Loucy (cell line): ENCODE data around the gene CDHR5.

Experiments
- EZH2phosphoT487 ChIP-seq: fragments of 200-600 bp; IDR thresholded peaks from 2 replicates; pipeline ENCODE4 v1.6.1; 2018; ENCODE audit warnings: antibody characterized with exemption, mild to moderate bottlenecking, moderate library complexity, borderline replicate concordance
- TF ChIP-seq, protein P1 (sequence below): fragments of 200-600 bp; sonication (generic); conservative IDR thresholded peaks from 2 replicates; pipeline ENCODE4 v1.5.1; 2014; ENCODE audit warnings: mild to moderate bottlenecking, antibody characterized with exemption, low read length

GRCh38 chr11:660681-661444, 36.1 kb upstream of the CDHR5 start:
- TF ChIP-seq, protein P1, sequence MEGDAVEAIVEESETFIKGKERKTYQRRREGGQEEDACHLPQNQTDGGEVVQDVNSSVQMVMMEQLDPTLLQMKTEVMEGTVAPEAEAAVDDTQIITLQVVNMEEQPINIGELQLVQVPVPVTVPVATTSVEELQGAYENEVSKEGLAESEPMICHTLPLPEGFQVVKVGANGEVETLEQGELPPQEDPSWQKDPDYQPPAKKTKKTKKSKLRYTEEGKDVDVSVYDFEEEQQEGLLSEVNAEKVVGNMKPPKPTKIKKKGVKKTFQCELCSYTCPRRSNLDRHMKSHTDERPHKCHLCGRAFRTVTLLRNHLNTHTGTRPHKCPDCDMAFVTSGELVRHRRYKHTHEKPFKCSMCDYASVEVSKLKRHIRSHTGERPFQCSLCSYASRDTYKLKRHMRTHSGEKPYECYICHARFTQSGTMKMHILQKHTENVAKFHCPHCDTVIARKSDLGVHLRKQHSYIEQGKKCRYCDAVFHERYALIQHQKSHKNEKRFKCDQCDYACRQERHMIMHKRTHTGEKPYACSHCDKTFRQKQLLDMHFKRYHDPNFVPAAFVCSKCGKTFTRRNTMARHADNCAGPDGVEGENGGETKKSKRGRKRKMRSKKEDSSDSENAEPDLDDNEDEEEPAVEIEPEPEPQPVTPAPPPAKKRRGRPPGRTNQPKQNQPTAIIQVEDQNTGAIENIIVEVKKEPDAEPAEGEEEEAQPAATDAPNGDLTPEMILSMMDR, result no peak
- TF ChIP-seq EZH2phosphoT487, result no peak
